CD14-positive monocyte (primary cell): ENCODE results near the gene FUT8. TPM values are rescaled to one million over a fixed set of nuclear protein-coding genes. Genes with fewer than 3 reads are reported as not detected.

Experiments used
- DNase-seq, 3 donors: peaks; one replicate each; pipeline ENCODE4 v3.0.0-alpha.2; 2011 to 2022
- H2AFZ ChIP-seq: 2 replicates; pipeline ENCODE4 v1.6.0; 2012; ENCODE audit warnings: mild to moderate bottlenecking, low read depth, low read length, inconsistent platforms; ENCODE audit not compliant: insufficient read depth, poor library complexity, severe bottlenecking
- H3K27ac ChIP-seq, 2 donors: 1 replicate in 1 of 2; 2 replicates in 1 of 2; pipeline ENCODE4 v1.5.1; 2012 to 2013; ENCODE audit warnings: low read length in 2 of 2, control low read depth in 1 of 2, inconsistent platforms in 1 of 2, low read depth in 1 of 2, mild to moderate bottlenecking in 1 of 2
- H3K27me3 ChIP-seq, 2 donors: one replicate each; pipeline versions ENCODE4 v1.6.0 to v1.6.1; 2011 to 2013; ENCODE audit warnings: low read length in 2 of 2; ENCODE audit not compliant: control insufficient read depth in 2 of 2, insufficient read depth in 2 of 2
- H3K36me3 ChIP-seq, 2 donors: replicated peaks in 1 of 2; 1 replicate in 1 of 2; 2 replicates in 1 of 2; pipeline versions ENCODE4 v1.5.1 to v1.6.1; 2012 to 2013; ENCODE audit warnings: low read length in 2 of 2, control low read depth in 1 of 2, inconsistent platforms in 1 of 2, mild to moderate bottlenecking in 1 of 2; ENCODE audit not compliant: insufficient read depth in 2 of 2, control insufficient read depth in 1 of 2
- H3K4me1 ChIP-seq, 2 donors: 1 replicate in 1 of 2; 2 replicates in 1 of 2; pipeline versions ENCODE4 v1.5.1 to v1.6.1; 2012 to 2013; ENCODE audit warnings: low read length in 2 of 2, control low read depth in 1 of 2, inconsistent platforms in 1 of 2, mild to moderate bottlenecking in 1 of 2, moderate library complexity in 1 of 2; ENCODE audit not compliant: insufficient read depth in 2 of 2, control insufficient read depth in 1 of 2
- H3K4me2 ChIP-seq: replicated peaks from 2 replicates; pipeline ENCODE3; 2012; ENCODE audit warnings: low read length, moderate library complexity, mild to moderate bottlenecking; ENCODE audit not compliant: poor library complexity, severe bottlenecking; ENCODE audit errors: extremely low read depth
- H3K4me3 ChIP-seq, 3 experiments: fragments of 200-600 bp in 1 of 3; sonication (generic) in 1 of 3; replicated peaks in 1 of 3; 1 replicate in 2 of 3; 2 replicates in 1 of 3; pipeline ENCODE4 v1.5.1; 2011 to 2013; ENCODE audit warnings: low read length in 3 of 3, mild to moderate bottlenecking in 3 of 3, control low read depth in 2 of 3, low read depth in 2 of 3, inconsistent platforms in 1 of 3, moderate library complexity in 1 of 3
- H3K79me2 ChIP-seq: 2 replicates; pipeline ENCODE4 v1.6.0; 2012; ENCODE audit warnings: mild to moderate bottlenecking, control low read depth, inconsistent platforms, low read length, moderate library complexity; ENCODE audit not compliant: insufficient read depth
- H3K9ac ChIP-seq: 2 replicates; pipeline ENCODE4 v1.6.0; 2017; ENCODE audit warnings: low read length, mild to moderate bottlenecking; ENCODE audit not compliant: insufficient read depth, poor library complexity, severe bottlenecking
- H3K9me3 ChIP-seq, 2 donors: replicated peaks in 1 of 2; 1 replicate in 1 of 2; 2 replicates in 1 of 2; pipeline versions ENCODE4 v1.5.1 to v1.6.1; 2012 to 2013; ENCODE audit warnings: low read length in 2 of 2, control low read depth in 1 of 2; ENCODE audit not compliant: control insufficient read depth in 1 of 2, insufficient read depth in 1 of 2
- H4K20me1 ChIP-seq: 2 replicates; pipeline ENCODE4 v1.6.0; 2012; ENCODE audit warnings: mild to moderate bottlenecking, low read length, control low read depth, moderate library complexity; ENCODE audit not compliant: insufficient read depth
- H3K27ac Mint-ChIP-seq, 7 donors: one replicate each; pipeline ENCODE4 v1.8.0; 2020; ENCODE audit warnings: mild to moderate bottlenecking in 7 of 7, mixed read lengths in 7 of 7, moderate library complexity in 6 of 7, inconsistent platforms in 2 of 7
- H3K27me3 Mint-ChIP-seq, 3 donors: one replicate each; pipeline ENCODE4 v1.8.0; 2021 to 2022; ENCODE audit warnings: low read depth in 3 of 3, mild to moderate bottlenecking in 3 of 3, mixed read lengths in 3 of 3, moderate library complexity in 3 of 3, inconsistent platforms in 1 of 3
- H3K36me3 Mint-ChIP-seq, 2 donors: one replicate each; pipeline ENCODE4 v1.8.0; 2020; ENCODE audit warnings: mixed read lengths in 2 of 2, inconsistent platforms in 1 of 2, mild to moderate bottlenecking in 1 of 2
- H3K4me1 Mint-ChIP-seq: one replicate; pipeline ENCODE4 v1.8.0; 2020; ENCODE audit warnings: mild to moderate bottlenecking, mixed read lengths
- H3K4me3 Mint-ChIP-seq, 2 donors: one replicate each; pipeline ENCODE4 v1.8.0; 2020; ENCODE audit warnings: mild to moderate bottlenecking in 2 of 2, mixed read lengths in 2 of 2, moderate library complexity in 1 of 2
- H3K9me3 Mint-ChIP-seq, 7 donors: one replicate each; pipeline ENCODE4 v1.8.0; 2020 to 2022; ENCODE audit warnings: mixed read lengths in 7 of 7, mild to moderate bottlenecking in 6 of 7, moderate library complexity in 6 of 7, inconsistent platforms in 2 of 7
- WGBS: methylation state at CpG from one replicate; pipeline ENCODE4 v1.1.5; 2013; ENCODE audit warnings: missing lambda C conversion rate; ENCODE audit not compliant: insufficient coverage; 5-methylcytosine and 5-hydroxymethylcytosine counted together
- intact Hi-C, 2 donors: fragments of 100-400 bp; cut with micrococcal nuclease; formaldehyde crosslinking; loops; one replicate each; pipeline versions ENCODE4 v1.15.0 to v1.15.1; 2023
- polyA plus RNA-seq, 3 donors: library from polyadenylated mRNA; depleted of rRNA in 1 of 3; unstranded in 2 of 3; stranded (reverse) in 1 of 3; fragments of 300-500 nt in 2 of 3; fragments of >200 nt in 1 of 3; fragmentation: Illumina TruSeq in 2 of 3; gene quantifications; 1 replicate in 2 of 3; 2 replicates in 1 of 3; pipeline ENCODE4 v1.2.3, GENCODE V29; 2012 to 2021
- TF ChIP-seq, protein P1 (sequence below): fragments of 200-600 bp; IDR thresholded peaks from one replicate; pipeline ENCODE4 v1.8.0; 2022; ENCODE audit warnings: antibody characterized with exemption, mild to moderate bottlenecking

FUT8 gene
- polyA plus RNA-seq, 3 donors: 1.6 to 5.1 (median 5.0) TPM

- Histone ChIP-seq H3K4me1 (no peaks in the 10 kb centered on the region), H3K79me2 (no peaks in the 10 kb centered on the region), H3K9ac (no peak overlapping the region), H3K9me3 (no peaks in the 10 kb centered on the region), H3K4me2 (no peak overlapping the region), H3K36me3 (no peaks in the 10 kb centered on the region), H2AFZ (no peak overlapping the region), H3K4me3 (no peak overlapping the region), H3K27me3 (no peaks in the 10 kb centered on the region), H3K27ac (no peak overlapping the region), H4K20me1 (no peaks in the 10 kb centered on the region)
- Mint-ChIP-seq H3K27me3 (no peaks in the 10 kb centered on the region), H3K36me3 (no peaks in the 10 kb centered on the region), H3K9me3 (no peaks in the 10 kb centered on the region), H3K4me3 (no peak overlapping the region), H3K27ac (no peak overlapping the region), H3K4me1 (no peaks in the 10 kb centered on the region)
- intact Hi-C loops: no loop called here
- TF ChIP-seq, protein P1, sequence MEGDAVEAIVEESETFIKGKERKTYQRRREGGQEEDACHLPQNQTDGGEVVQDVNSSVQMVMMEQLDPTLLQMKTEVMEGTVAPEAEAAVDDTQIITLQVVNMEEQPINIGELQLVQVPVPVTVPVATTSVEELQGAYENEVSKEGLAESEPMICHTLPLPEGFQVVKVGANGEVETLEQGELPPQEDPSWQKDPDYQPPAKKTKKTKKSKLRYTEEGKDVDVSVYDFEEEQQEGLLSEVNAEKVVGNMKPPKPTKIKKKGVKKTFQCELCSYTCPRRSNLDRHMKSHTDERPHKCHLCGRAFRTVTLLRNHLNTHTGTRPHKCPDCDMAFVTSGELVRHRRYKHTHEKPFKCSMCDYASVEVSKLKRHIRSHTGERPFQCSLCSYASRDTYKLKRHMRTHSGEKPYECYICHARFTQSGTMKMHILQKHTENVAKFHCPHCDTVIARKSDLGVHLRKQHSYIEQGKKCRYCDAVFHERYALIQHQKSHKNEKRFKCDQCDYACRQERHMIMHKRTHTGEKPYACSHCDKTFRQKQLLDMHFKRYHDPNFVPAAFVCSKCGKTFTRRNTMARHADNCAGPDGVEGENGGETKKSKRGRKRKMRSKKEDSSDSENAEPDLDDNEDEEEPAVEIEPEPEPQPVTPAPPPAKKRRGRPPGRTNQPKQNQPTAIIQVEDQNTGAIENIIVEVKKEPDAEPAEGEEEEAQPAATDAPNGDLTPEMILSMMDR: no peak
- no peak for DNase-seq
- no CpG with 5 or more reads among the region's 3 CpGs for WGBS
Observed at GRCh38 chr14:65581799-65582198, 169.3 kb downstream of the FUT8 start.

GRCh38 chr14:65585216-65585615 lies 172.7 kb downstream of the FUT8 start:
- H3K36me3 ChIP-seq: no peaks in the 10 kb centered on the region
- DNase-seq: no peak
- no peak overlapping the region for H3K9ac ChIP-seq
- TF ChIP-seq, protein P1: no peak
- H3K9me3 Mint-ChIP-seq: peaks cover 0 to 4% (median 0%) of the 10 kb centered on the region in 7 donors
- intact Hi-C loops: no loop called here
- WGBS: 80% methylated on average over 1 of the region's 1 CpG
- H3K27me3 Mint-ChIP-seq: no peaks in the 10 kb centered on the region
- H3K4me1 ChIP-seq: no peaks in the 10 kb centered on the region
- no peaks in the 10 kb centered on the region for H3K36me3 Mint-ChIP-seq
- no peaks in the 10 kb centered on the region for H3K9me3 ChIP-seq
- H3K27ac Mint-ChIP-seq: no peak overlapping the region
- no peaks in the 10 kb centered on the region for H4K20me1 ChIP-seq
- H3K4me2 ChIP-seq: no peak overlapping the region
- H2AFZ ChIP-seq: no peak overlapping the region
- H3K79me2 ChIP-seq: no peaks in the 10 kb centered on the region
- no peaks in the 10 kb centered on the region for H3K27me3 ChIP-seq
- no peak overlapping the region for H3K4me3 Mint-ChIP-seq
- no peak overlapping the region for H3K4me3 ChIP-seq
- no peaks in the 10 kb centered on the region for H3K4me1 Mint-ChIP-seq
- no peak overlapping the region for H3K27ac ChIP-seq
